ENCODE results near the gene GAB2.

GRCh38 chr11:78429660-78430059 is 12.0 kb upstream of the GAB2 start:
- no peak for TF ChIP-seq CTCF (IDR thresholded peaks at IDR 0.05)
- TF ChIP-seq EZH2 (IDR thresholded peaks at IDR 0.05; ENCODE audit: borderline replicate concordance, insufficient read depth, low read depth, low read length, poor library complexity, severe bottlenecking): no peak
